Activated gamma-delta T cell treated with anti-CD3 and anti-CD28 coated beads, Interleukin-2, amount 50 U/mL, for 16 hours (primary cell): ENCODE data around the gene NCOR1.
"Not testable (repeated sequence)": the region's sequence is repeated elsewhere in the genome, so short reads cannot be mapped to it uniquely, and the experiment has no call there.

ENCODE experiments used
- DNase-seq: peaks from one replicate; pipeline ENCODE4 v3.0.0-alpha.2; 2020; ENCODE audit warnings: low read depth

The NCOR1 gene

DNA sequence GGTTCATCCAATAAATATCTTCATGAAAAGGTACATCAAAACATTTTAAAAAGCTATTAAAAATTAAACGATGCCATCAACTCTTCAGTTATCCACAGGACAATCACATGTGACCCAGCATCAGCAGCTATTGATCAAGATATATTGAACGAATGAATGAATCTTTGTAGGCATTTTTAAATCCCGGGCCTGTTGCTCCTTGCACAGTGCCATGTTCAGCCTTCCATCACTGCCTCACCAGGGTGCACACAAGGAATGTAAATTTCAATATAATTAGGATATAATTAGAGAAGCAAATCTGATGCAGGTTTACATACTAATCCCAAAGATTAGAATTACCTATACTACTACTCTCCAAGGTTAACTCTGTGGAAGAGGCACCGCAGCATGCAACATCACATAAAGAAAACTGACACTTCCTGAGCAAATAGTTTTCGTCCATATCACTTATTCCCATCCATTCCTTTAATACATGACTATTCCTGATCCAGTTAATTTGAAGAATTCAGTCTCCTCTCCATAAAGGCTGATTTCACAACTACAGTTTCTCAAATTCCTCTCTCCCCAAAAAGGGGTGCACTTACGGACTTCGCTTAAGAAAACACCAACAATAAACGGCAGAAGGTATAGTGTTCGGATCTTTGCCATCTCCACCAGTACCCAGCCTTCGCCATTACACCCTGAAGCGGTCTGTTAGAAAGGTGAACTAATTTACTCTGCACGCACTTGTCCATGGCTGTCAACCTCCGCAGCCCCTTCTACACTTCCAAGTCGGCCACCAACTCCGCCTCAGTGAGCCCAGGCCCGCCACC, 938 bp downstream of the NCOR1 start:
- no peak for DNase-seq

DNA sequence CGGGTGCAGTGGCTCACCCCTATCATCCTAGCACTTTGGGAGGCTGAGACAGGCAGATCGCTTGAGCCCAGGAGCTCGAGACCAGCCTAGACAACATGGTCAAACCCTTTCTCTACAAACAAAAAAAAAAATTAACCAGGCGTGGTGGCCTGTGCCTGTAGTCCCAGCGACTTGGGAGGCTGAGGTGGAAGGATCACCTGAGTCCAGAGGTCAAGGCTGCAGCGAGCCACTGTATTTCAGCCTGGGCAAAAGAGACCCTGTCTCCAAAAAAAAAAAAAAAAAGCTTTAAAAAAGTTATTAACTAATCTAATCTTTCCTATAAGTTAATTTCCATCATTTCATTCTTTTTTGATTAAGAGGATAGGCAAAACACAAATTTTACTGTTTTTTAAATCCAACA, 2.5 kb downstream of the NCOR1 start:
- no peak for DNase-seq

DNA sequence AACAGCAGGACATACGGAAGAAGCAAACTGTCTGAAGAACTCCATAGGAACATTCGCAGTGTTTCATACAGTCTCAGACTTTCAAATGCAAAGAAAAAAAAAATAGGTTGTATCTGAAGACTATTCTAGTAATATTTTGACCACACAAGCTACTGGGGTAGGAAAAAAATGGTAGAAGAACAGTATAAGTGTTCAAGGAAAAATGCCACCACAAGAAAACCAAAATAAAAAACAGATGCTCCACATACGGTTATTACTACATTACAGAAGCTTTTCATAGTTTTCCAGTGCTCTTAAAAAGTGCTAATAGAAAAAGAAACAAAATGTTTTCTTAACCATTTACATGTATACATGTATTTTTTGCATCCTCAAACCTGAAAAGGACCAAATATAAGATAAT, 3.7 kb downstream of the NCOR1 start:
- no peak for DNase-seq

DNA sequence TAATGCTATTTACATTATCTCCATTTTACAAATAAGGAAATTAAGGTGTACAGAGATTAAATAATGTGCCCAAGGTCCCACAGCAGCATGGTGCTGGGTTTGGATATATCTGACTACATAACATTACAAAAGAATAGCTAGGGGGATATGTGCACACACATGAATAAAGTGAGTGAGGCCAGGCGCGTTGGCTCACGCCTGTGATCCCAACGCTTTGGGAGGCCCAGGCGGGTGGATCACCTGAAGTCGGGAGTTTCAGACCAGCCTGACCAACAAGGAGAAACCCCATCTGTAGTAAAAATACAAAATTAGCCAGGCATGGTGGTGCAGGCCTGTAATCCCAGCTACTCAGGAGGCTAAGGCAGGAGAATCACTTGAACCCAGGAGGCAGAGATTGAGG, 10.6 kb downstream of the NCOR1 start:
- DNase-seq, result not testable (repeated sequence)

DNA sequence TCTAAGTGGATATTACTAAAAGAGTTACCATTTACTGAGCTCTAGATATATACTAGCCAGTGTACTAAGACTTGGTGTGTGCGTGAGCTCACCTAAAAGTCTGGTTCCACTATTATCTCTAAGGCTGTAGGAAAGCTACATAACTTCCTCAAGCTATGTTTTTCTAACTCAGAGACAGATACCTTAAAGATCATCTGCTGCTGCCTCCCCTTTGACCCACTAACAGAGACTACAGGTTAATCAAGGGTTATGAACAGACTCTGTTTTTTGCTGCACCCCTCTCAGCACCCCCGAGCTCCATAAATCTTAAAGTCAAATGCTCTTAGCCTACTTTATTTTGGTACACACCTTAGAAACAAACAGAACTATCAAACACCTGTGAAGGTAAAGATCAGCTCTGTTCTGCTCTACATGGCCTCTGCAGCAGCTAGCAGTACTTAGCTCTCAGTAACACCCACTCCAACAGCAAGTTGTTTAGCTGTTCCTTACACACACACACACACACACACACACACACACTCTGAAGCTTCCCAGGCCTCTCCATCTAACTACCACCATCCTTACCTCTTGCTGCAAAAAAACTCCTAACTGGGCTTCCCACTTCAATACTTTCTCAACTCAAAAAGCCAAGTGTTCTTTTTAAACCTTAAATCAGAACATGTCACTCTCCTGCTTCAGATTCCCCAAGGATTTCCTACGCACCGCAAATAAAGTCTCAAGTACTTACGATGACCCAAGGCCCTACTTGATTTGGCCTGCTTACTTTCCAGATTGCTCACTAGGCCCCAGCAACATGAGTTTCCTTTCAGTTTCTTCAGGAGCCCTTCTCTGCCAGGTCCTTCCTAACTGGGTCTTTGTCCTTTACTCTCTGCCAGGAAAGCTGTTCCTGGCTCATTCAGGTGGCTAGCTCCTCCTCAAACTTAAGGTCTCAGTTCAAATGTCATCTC, 12.5 kb downstream of the NCOR1 start:
- not testable (repeated sequence) for DNase-seq

DNA sequence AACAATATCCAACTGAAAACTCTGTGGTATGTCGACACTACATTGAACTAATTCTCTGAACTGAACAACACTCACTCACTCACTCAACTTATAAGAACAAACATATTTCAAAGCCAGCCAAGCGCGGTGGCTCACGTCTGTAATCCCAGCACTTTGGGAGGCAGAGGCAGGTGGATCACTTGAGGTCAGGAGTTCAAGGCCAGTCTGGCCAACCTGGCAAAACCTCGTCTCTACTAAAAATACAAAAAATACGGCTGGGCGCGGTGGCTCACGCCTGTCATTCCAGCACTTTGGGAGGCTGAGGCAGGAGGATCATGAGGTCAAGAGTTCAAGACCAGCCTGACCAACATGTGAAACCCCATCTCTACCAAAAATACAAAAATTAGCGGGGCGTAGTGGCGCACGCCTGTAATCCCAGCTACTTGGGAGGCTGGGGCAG, 13.6 kb downstream of the NCOR1 start:
- not testable (repeated sequence) for DNase-seq

DNA sequence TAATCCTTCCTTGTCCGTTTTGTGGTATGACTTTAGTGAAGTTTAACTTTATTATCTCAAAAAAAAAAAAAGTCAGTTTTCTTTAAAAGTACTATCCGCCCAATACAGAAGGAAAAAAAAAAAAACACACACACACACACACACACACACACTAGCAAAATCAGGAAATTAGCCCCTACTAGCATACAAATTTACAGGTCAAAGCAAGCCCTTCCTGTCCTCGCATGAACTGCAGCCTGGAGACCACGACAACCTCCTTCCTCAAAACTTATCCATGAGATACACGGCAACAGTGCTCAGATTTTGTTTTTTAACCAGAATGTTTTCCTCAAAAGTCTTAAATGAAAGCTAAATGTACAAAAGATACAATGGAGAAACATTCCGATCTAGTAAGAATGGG, 16.2 kb downstream of the NCOR1 start:
- no peak for DNase-seq

DNA sequence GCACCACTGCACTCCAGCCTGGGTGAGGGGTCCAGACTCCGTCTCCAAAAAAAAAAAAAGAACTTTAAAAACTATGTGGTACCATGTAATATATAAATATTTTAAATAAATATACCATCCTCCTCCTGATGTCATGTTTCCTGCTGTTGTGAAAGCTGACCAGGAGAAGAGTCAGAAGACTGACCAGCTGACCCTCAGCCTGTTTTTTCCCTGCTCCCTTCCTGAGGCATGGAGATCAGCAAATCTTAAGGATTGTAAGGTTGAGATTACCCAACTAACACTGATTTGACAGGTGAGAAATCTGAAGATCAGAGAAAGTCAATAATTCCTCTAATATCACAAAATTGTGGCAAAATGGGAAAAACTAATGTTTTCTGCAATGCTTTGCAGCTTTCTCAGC, 18.1 kb downstream of the NCOR1 start:
- DNase-seq, result no peak

DNA sequence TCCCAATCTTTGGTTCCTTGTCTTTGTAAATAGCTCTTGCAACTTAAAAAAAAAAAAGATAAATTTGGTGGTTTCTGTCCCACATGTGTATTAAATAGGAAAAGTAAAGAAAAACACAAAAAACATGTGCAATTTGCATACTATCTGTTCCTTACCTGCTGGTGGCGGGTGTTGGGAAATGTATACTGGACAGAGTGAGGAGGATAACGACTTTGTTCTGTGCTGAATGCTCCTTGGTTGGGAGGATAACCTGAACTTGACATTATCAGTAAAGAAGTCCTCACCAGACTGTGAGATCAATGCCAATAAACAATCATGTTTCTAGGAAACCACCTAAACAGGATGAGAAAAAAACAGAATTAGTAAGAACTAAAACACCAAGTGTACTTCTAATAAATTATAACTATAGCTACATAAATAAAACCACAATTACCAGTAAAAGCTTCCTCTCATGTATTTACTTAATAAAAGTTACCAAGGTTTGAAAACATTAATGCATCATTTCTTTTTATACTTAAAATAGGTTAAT, 21.0 kb downstream of the NCOR1 start:
- DNase-seq, result not testable (repeated sequence)

DNA sequence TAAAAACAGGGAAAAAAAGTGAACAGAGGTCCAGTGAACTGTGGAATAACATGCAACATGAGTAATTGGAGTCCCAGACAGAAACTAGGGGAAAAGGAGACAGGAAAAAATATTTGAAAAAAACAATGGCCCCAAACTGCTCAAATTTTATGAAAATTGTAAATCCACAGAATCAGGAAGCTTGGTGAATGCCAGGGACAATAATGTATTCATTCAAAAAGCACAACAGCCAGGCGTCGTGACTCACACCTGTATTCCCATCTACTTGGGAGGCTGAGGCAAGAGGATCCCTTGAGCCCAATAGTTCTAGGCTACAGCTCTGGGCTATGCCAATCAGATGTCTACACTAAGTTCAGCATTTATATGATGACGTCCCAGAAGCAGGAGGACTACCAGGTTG, 23.7 kb downstream of the NCOR1 start:
- no peak for DNase-seq

DNA sequence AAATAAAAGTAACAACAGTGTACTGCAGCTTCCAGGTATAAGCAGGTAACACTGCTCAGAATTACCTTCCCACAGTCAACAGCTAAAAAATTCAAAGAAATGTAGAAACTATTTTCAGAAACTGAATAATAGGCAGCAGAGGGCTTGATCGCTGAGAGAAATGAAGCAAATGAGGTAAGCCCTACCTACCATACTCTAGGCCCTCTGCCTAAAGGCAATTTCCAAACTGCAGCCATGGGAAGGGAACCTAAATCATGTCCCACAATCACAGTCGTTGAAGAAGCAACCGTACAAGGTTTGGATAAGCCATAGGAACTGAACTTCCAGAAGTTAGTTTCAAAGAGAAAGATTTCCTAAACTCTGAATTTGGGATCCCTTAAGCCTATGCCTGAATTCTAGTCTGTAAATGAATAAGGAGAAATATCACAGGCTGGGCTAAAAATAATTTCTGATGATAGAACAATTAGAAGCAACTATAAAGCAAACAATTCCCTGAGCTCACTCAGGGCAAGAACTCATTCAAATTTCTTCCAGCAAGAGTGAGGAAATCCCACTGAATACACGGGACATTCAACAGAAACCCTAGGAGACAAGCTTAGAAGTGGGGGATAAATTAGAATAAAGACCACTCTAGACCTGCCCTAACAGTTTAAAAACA, 24.5 kb downstream of the NCOR1 start:
- DNase-seq, result no peak

DNA sequence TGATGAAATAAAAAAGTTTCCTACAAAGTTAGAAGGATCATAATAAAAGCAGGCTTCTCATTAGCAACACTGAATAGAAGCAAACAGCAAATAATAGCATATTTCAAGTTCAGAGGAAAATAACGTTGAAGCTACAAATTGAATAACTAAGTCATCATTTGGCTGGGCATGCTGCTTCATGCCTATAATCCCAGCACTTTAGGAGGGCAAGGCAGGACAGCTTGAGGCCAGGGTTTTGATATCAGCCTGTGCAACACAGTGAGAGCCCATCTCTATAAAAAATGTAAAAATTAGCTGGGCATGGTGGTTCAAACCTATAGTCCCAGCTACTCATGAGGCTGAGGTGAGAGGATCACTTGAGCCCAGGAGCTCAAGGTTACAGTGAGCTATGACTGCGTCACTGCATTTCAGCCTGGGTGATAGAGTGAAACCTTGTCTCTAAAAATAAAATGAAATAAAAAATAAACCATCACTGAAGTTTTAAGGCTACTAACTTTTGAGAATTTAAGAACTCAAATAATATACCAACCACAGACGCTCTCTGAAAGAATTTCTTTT, 25.5 kb downstream of the NCOR1 start:
- DNase-seq, result no peak

DNA sequence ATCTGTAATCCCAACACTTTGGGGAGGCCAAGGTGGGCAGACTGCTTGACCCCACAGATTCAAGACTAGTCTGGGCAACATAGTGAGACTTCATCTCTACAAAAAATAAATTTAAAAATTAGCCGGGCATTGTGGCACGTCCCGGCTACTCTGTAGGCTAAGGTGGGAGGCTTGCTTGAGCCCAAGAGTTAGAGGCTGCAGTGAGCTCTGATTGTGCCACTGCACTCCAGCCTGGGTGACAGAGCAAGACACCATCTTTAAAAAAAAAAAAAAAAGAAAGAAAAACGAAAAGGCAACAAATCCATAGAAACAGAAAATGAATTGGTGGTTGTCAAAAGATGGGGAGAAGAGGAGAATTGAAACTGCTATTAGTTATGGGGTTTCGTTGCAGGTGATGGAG, 27.7 kb downstream of the NCOR1 start:
- no peak for DNase-seq

DNA sequence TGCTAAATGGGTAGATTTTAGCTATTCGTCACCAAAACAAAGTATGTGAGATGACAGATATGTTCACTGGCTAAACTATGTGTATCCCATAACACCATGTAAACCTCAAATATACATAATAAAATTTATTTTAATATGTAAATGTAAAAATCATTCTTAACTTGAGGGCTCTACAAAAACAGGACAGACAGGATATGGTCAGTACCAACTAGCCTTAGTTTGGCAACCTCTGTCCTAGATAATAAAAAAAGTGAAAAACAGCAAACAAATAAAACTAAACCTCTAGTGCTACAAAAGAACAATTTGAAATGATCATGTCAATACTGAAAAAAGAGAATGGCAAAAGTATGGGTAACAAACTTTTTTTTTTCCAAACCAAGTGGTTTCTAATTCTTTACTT, 33.8 kb downstream of the NCOR1 start:
- DNase-seq, result no peak

DNA sequence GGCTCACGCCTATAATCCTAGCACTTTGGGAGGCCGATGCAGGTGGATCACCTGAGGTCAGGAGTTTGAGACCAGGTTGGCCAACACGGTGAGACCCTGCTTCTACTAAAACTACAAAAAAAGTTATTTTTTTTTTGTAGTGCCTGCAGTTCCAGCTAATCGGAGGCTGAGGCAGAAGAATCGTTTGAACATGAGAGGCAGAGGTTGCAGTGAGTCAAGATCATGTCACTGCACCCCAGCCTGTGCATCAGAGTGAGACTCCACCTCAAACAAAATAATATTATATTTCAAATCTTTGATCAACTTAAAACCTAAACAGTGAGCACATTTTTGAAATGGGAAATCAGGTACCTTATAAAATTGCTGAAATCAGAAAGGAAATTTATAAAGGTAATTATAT, 36.5 kb downstream of the NCOR1 start:
- no peak for DNase-seq

DNA sequence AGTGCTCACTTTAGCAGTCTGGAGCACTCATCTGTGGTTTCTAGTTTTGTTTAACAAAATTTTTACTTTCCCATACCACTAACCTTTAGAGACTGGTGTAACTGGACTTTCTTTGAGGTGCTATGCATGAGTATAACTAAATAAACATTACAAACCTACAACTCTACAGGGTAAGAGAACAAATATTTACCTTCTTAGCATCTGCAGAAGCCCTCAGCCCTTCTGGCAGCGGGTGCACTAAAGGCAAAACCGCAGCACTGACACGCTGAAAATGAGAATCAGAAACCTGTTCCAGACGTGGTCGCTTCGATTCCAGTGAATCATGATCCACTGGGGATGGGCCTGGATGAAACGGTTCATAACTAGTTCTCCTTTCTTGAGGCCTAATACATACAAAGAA, 43.7 kb downstream of the NCOR1 start:
- no peak for DNase-seq

DNA sequence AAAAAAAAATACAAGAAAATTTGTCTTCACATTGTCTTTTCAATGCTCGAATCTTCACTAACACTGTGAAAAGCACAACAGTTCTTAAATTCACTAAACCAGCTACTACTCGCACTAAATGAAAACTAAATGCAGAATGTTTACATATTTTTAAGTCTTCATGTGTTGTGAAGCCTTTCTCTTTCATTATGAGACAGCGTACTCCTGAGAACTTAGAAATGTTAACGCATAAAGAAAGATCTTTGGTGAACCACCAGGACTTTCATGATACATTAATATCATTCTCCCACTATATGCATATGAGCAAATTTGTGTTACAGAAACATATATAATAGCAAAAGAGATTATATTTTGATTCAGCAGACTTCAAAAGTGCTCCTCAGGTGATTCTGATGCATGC, 48.6 kb downstream of the NCOR1 start:
- DNase-seq, result not testable (repeated sequence)

DNA sequence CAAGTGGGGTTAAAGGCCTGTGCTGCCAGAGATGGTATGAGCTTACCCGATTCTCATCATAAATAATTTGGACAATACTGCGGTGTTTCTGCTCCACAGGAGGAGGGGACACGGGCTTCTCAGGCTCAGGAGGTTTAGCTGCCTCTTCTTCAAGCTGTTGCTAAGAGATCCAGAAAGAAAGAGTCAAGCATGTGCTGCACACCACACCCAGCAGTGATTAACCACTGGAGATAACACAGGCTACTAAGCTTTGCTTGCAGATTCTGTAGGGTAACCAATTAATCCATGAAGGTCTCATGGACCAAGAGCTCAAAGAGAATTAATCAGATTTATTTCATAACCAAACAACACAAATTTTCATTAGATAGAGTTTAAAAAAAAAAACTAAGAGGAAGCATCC, 56.6 kb downstream of the NCOR1 start:
- DNase-seq, result no peak

DNA sequence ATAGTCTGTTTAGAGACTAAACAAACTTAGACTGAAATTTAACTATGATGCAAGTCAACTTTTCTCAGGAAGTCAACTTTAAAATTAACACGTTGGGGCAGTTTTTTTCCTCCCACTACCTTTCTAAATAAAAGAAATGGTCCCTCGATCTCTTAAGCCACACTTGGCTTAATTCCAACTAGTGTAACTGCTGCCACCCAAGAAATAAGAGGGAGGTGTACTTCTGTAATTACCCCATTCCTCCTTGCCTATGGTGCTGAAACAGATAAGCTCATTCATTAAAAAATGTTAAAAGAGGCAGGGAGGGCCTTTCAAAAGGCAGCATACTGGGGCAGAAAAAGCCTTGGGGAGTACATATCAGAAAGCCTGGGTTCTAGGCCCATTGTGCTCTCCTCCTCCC, 59.8 kb downstream of the NCOR1 start:
- DNase-seq, result no peak

DNA sequence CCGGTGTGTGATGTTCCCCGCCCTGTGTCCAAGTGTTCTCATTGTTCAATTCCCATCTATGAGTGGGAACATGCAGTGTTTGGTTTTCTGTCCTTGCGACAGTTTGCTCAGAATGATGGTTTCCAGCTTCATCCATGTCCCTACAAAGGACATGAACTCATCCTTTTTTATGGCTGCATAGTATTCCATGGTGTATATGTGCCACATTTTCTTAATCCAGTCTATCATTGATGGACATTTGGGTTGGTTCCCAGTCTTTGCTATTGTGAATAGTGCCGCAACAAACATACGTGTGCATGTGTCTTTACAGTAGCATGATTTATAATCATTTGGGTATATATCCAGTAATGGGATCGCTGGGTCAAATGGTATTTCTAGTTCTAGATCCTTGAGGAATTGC, 63.0 kb downstream of the NCOR1 start:
- not testable (repeated sequence) for DNase-seq

DNA sequence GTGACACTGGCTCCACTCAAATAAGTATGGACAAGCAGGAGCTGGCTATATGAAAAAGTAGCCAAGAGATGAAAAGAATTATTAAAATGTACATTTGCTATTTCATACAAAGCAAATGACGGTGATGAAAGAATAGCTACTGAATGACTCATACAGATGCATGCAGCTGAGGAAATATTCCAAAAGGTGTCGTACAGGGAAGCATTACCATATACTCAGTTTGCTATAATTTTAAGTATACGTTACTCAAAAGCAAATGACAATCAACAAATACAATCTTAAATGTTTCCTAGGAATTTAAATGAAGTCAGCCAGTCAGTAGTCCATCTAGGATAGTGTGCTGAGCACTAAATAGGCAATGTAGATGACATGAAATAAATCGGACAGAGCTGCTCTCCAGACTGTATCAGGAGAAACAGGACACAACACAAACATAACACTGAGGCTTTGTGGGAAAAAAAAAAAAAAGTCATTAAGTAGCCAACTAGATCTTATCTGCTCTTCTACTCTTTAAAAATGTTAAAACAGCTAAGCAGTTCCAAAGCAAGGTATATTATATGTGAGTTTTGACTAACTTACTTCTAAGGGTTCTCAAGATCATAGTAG, 65.0 kb downstream of the NCOR1 start:
- no peak for DNase-seq

DNA sequence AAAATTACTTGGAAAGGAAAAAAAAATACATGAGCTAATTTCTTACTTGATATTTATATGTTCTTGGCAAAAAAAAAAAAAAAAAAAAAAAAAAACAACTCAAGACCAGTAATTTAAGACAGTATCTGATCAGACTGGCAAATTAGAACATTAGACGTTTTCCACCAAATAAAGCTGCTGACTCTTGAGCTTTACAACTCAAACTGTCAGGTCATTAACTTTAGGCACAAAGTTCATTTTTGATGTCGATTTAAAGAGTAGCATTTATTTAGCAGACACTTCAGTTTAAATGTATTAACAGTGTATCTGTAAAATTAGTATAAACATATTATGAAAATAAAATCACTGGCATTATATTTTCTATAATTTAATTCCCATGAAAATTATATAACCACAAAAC, 66.7 kb downstream of the NCOR1 start:
- DNase-seq, result no peak
